Stimulated activated CD4-positive, alpha-beta T cell treated with anti-CD3 and anti-CD28 coated beads, Interleukin-4, amount 100 ng/mL, for 24 hours (primary cell): ENCODE results near the gene RABGAP1L.
"Not testable (repeated sequence)": the region's sequence is repeated elsewhere in the genome, so short reads cannot be mapped to it uniquely, and the experiment has no call there.

Experiments used
- DNase-seq: peaks from one replicate; pipeline ENCODE4 v3.0.0-alpha.2; 2020

Gene RABGAP1L

GRCh38 chr1:174398246-174398645, 238.9 kb downstream of the RABGAP1L start:
- DNase-seq: no peak

- no peak for DNase-seq
Measured at GRCh38 chr1:174399211-174399610, 239.9 kb downstream of the RABGAP1L start.

- no peak for DNase-seq
Measured at GRCh38 chr1:174401075-174401474, 241.8 kb downstream of the RABGAP1L start.

GRCh38 chr1:174405219-174405618, 245.9 kb downstream of the RABGAP1L start:
- no peak for DNase-seq

GRCh38 chr1:174406421-174406820, 247.1 kb downstream of the RABGAP1L start:
- DNase-seq: no peak

GRCh38 chr1:174407665-174408064, 248.3 kb downstream of the RABGAP1L start:
- DNase-seq: no peak

GRCh38 chr1:174408146-174408545, 248.8 kb downstream of the RABGAP1L start:
- no peak for DNase-seq

- not testable (repeated sequence) for DNase-seq
Measured at GRCh38 chr1:174409801-174410200, 250.5 kb downstream of the RABGAP1L start.

- no peak for DNase-seq
Measured at GRCh38 chr1:174413632-174414031, 254.3 kb downstream of the RABGAP1L start.

- DNase-seq: no peak
Measured at GRCh38 chr1:174414203-174414602, 254.9 kb downstream of the RABGAP1L start.

- DNase-seq: no peak
Measured at GRCh38 chr1:174415506-174415905, 256.2 kb downstream of the RABGAP1L start.

- DNase-seq: no peak
Measured at GRCh38 chr1:174417921-174418320, 258.6 kb downstream of the RABGAP1L start.

- no peak for DNase-seq
Measured at GRCh38 chr1:174425121-174425520, 265.8 kb downstream of the RABGAP1L start.

- DNase-seq: no peak
Measured at GRCh38 chr1:174426153-174426552, 266.8 kb downstream of the RABGAP1L start.

- no peak for DNase-seq
Measured at GRCh38 chr1:174428033-174428432, 268.7 kb downstream of the RABGAP1L start.

GRCh38 chr1:174428739-174429138, 269.4 kb downstream of the RABGAP1L start:
- no peak for DNase-seq

- no peak for DNase-seq
Measured at GRCh38 chr1:174433451-174433850, 274.1 kb downstream of the RABGAP1L start.

GRCh38 chr1:174445351-174445750, 286.0 kb downstream of the RABGAP1L start:
- no peak for DNase-seq

GRCh38 chr1:174445817-174446216, 286.5 kb downstream of the RABGAP1L start:
- no peak for DNase-seq

- DNase-seq: no peak
Measured at GRCh38 chr1:174447866-174448530, 288.7 kb downstream of the RABGAP1L start, which contains the start of gene GPR52. Gene GPR52 (plus strand): TSS chr1:174447964. CDS start chr1:174448112, 148 bp downstream.

- DNase-seq: no peak
Measured at GRCh38 chr1:174448531-174448883, 289.2 kb downstream of the RABGAP1L start.

- no peak for DNase-seq
Measured at GRCh38 chr1:174448974-174449373, 289.7 kb downstream of the RABGAP1L start.

GRCh38 chr1:174451408-174451807, 292.1 kb downstream of the RABGAP1L start:
- no peak for DNase-seq

GRCh38 chr1:174465855-174466254, 306.5 kb downstream of the RABGAP1L start:
- DNase-seq: no peak

GRCh38 chr1:174466607-174467006, 307.3 kb downstream of the RABGAP1L start:
- DNase-seq: no peak
